Spleen (tissue), 11 donors: ENCODE measurements around the gene SLC43A1. TPM values are rescaled to one million over a fixed set of nuclear protein-coding genes. Genes with fewer than 3 reads are reported as not detected.

Source experiments
- DNase-seq: peaks from one replicate; pipeline ENCODE4 v3.0.0-alpha.2; 2020
- H3K27ac ChIP-seq, 8 donors: fragments of 200-600 bp; sonication (generic) in 7 of 8; 1 replicate in 4 of 8; 2 replicates in 4 of 8; pipeline versions ENCODE4 v1.5.0 to v1.8.0; 2016 to 2021; ENCODE audit warnings: inconsistent platforms in 4 of 8, mild to moderate bottlenecking in 4 of 8, moderate library complexity in 1 of 8
- H3K27me3 ChIP-seq, 7 donors: fragments of 200-600 bp; sonication (generic) in 6 of 7; replicated peaks in 1 of 7; 1 replicate in 4 of 7; 2 replicates in 3 of 7; pipeline versions ENCODE4 v1.5.0 to v1.8.0; 2016 to 2021; ENCODE audit warnings: inconsistent platforms in 3 of 7, mild to moderate bottlenecking in 1 of 7
- H3K36me3 ChIP-seq, 6 donors: fragments of 200-600 bp; sonication (generic) in 5 of 6; 1 replicate in 4 of 6; 2 replicates in 2 of 6; pipeline versions ENCODE4 v1.5.0 to v1.8.0; 2016 to 2021; ENCODE audit warnings: inconsistent platforms in 2 of 6
- H3K4me1 ChIP-seq, 6 donors: fragments of 200-600 bp; sonication (generic) in 5 of 6; 1 replicate in 3 of 6; 2 replicates in 3 of 6; pipeline versions ENCODE4 v1.5.0 to v1.8.0; 2016 to 2021; ENCODE audit warnings: inconsistent platforms in 3 of 6
- H3K4me3 ChIP-seq, 8 donors: fragments of 200-600 bp; sonication (generic) in 7 of 8; 1 replicate in 4 of 8; 2 replicates in 4 of 8; pipeline versions ENCODE4 v1.5.0 to v1.8.0; 2016 to 2021; ENCODE audit warnings: inconsistent platforms in 4 of 8, mild to moderate bottlenecking in 4 of 8, moderate library complexity in 2 of 8
- H3K9me3 ChIP-seq, 8 donors: fragments of 200-600 bp; sonication (generic) in 7 of 8; 1 replicate in 4 of 8; 2 replicates in 4 of 8; pipeline versions ENCODE4 v1.5.0 to v1.8.0; 2016 to 2021; ENCODE audit warnings: inconsistent platforms in 4 of 8
- POLR2A ChIP-seq, 3 donors: fragments of 450-650 bp; IDR thresholded peaks; one replicate each; pipeline ENCODE4 v1.5.1; 2017; ENCODE audit warnings: antibody characterized with exemption in 3 of 3, mild to moderate bottlenecking in 1 of 3
- POLR2AphosphoS5 ChIP-seq, 3 donors: sonication (generic); formaldehyde crosslinking; IDR thresholded peaks; one replicate each; pipeline ENCODE4 v1.5.1; 2017; ENCODE audit warnings: antibody characterized with exemption in 3 of 3
- WGBS, 5 donors: extraction: QIAGEN DNeasy Blood & Tissue Kit in 3 of 5; methylation state at CpG; one replicate each; pipeline versions ENCODE4 v1.1.5 to v1.1.7; 2013 to 2018; 5-methylcytosine and 5-hydroxymethylcytosine counted together
- intact Hi-C: fragments of 100-400 bp; cut with DNase I; formaldehyde crosslinking; loops from one replicate; pipeline ENCODE4 v1.15.0; 2023; ENCODE audit warnings: low total_unique reads
- polyA plus RNA-seq, 3 donors: library from polyadenylated mRNA; stranded (reverse); fragments of 200-250 nt; gene quantifications; one replicate each; pipeline ENCODE4 v1.2.1, GENCODE V29; 2013
- total RNA-seq, 7 donors: library from RNA; depleted of rRNA in 3 of 7; stranded (reverse); fragments of >200 nt in 3 of 7; fragmentation: NEBNext Ultra II Directional in 4 of 7; extraction: Animal tissue kit (Norgen Biotek cat#: 25700) in 4 of 7; gene quantifications; one replicate each; pipeline versions ENCODE4 v1.1.0 to v1.2.1, GENCODE V29; 2016 to 2021
- TF ChIP-seq, protein P1 (sequence below), 11 experiments: fragments of 200-600 bp in 7 of 11; fragments of 450-650 bp in 4 of 11; sonication (generic) in 4 of 11; IDR thresholded peaks in 8 of 11; conservative IDR thresholded peaks in 3 of 11; 1 replicate in 7 of 11; 2 replicates in 4 of 11; pipeline versions ENCODE4 v1.4.0 to v1.8.0; 2016 to 2021; ENCODE audit warnings: antibody characterized with exemption in 11 of 11, inconsistent platforms in 4 of 11, mild to moderate bottlenecking in 1 of 11
- donor health status: healthy with polysubstance abuse.
- donor health status: DM: no; HTN: no; CAD: no; lungs with moderate emphysema.
- donor health status: DM: no; HTN: no; CAD: no.
- donor health status: Bipolar disorder and iron deficiency.
- donor health status: healthy.
- donor health status: DM: no; HTN: no; CAD: no.
- donor health status: DM: yes; HTN: yes; CAD: no.

Gene SLC43A1
- total and polyA plus RNA-seq, 10 donors: 6.2 to 16.1 (median 10.8) TPM

DNA sequence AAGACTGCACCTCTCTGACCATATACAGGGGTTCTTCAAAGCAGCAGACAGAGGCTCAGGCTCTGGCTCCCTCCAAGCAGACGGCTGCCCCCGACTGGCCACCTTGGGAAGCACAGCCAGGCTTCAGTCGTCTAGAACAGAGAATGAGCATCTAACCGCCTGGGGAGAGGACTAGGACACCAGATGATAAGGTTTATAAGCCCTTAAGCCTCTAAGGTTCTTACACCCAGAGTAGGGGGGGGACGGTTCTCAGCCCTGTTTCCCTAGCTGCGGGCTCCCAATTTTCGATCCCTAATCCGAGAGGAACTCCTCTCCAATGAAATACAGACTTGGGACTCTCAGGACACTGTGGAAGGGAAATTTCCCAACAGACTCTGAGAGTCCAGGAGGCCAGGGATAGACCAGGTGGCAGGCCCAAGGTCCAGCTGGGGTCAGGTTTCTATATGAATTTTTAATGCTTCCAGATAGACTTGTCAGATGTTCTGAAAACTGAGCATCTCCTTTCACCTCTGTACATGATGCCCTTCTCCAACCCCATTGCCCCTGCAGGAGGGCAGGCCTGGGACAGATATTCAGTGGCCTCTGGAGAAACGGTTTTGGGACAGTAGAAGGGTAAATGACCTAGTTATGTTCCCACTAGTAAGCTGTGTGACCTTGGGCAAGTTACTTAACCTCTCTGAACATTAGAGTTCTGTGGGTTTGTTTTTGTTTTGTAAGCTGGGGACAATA is 34.9 kb downstream of the SLC43A1 start:
- intact Hi-C loops: no loop called here
- Histone ChIP-seq H3K4me3 (no peak overlapping the region), H3K27ac (no peak overlapping the region), H3K36me3 (peaks cover 0 to 16% (median 15%) of the 10 kb centered on the region in 6 donors), H3K4me1 (peaks cover 12 to 63% (median 54%) of the 10 kb centered on the region in 6 donors), H3K9me3 (no peaks in the 10 kb centered on the region), H3K27me3 (peaks cover 0 to 61% (median 29%) of the 10 kb centered on the region in 7 donors)
- no peak for TF ChIP-seq POLR2A (IDR thresholded peaks at IDR 0.05)
- TF ChIP-seq, protein P1, sequence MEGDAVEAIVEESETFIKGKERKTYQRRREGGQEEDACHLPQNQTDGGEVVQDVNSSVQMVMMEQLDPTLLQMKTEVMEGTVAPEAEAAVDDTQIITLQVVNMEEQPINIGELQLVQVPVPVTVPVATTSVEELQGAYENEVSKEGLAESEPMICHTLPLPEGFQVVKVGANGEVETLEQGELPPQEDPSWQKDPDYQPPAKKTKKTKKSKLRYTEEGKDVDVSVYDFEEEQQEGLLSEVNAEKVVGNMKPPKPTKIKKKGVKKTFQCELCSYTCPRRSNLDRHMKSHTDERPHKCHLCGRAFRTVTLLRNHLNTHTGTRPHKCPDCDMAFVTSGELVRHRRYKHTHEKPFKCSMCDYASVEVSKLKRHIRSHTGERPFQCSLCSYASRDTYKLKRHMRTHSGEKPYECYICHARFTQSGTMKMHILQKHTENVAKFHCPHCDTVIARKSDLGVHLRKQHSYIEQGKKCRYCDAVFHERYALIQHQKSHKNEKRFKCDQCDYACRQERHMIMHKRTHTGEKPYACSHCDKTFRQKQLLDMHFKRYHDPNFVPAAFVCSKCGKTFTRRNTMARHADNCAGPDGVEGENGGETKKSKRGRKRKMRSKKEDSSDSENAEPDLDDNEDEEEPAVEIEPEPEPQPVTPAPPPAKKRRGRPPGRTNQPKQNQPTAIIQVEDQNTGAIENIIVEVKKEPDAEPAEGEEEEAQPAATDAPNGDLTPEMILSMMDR (IDR thresholded peaks at IDR 0.05 in 8 of 11, conservative IDR thresholded peaks at IDR 0.05 in 3 of 11): peak in 10 of 11 experiments; percentile 25 to 81 (median 63)
- DNase-seq: peak; percentile 85
- WGBS, 5 donors: 36 to 56% (median 41%) methylated on average over 7 to 9 of the region's 9 CpGs

DNA sequence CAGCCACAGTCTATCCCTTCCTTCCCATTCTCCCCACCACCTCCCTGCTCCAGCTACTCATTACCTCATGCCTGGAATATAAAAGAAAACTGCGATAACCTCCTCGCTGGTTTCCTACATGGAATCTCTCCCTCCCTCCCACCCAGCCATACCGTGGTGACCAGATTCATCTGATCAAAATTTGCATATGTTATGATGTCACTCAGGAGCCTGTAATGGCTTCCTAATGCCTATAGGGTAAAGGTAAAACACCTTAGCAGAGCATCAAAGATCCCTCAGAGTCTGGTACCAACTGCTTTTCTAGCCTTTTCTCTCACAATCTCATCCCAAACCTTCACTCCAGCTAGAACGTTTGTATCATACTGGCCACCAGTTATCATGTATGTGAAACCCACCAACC is 35.6 kb downstream of the SLC43A1 start:
- Histone ChIP-seq H3K4me1 (peaks cover 14 to 63% (median 56%) of the 10 kb centered on the region in 6 donors), H3K27me3 (peaks cover 0 to 66% (median 29%) of the 10 kb centered on the region in 7 donors), H3K9me3 (no peaks in the 10 kb centered on the region), H3K27ac (no peak overlapping the region), H3K36me3 (peaks cover 0 to 10% (median 8%) of the 10 kb centered on the region in 6 donors), H3K4me3 (no peak overlapping the region)
- no peak for TF ChIP-seq POLR2AphosphoS5 (IDR thresholded peaks at IDR 0.05)
- TF ChIP-seq, protein P1 (IDR thresholded peaks at IDR 0.05 in 8 of 11, conservative IDR thresholded peaks at IDR 0.05 in 3 of 11): no peak
- no peak for TF ChIP-seq POLR2A (IDR thresholded peaks at IDR 0.05)
- intact Hi-C loops: no loop called here
- 42 to 57% (median 50%) methylated on average over 4 of the region's 4 CpGs for WGBS, 5 donors
- DNase-seq: no peak

DNA sequence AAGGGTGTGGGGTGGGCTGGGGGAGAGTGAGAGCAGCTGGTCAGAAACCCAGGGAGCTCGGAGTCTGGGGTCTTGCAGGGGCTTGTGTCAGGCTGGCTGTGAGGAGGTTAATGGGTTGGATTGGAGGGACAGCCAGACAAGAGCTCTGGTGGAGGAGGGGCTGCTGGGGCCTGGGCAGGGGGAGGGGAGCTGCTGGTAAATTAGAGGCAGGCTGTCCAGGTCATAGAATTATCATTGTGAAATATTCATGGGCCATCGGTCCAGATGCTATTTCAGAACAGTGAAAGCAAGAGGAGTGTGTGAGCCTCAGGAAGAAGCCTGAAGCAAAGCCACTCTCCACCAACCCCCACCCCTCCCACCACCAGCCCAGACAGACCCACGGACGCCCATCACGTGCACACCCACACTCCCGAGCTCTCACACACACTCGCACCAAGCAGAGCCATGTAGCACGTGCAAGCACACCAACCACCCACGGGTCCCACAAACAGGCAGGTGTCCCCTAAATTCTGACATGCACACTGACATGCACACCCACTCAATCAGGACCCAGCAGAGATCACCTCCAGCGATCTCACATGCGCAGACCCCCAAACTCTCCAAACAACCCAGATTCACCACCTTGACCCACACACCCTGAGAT is 36.4 kb downstream of the SLC43A1 start:
- H3K4me3 ChIP-seq: no peak overlapping the region
- WGBS, 5 donors: 44 to 73% (median 62%) methylated on average over 4 to 11 of the region's 11 CpGs
- peaks cover 0 to 66% (median 29%) of the 10 kb centered on the region in 7 donors for H3K27me3 ChIP-seq
- peaks cover 14 to 63% (median 55%) of the 10 kb centered on the region in 6 donors for H3K4me1 ChIP-seq
- no peak for DNase-seq
- H3K27ac ChIP-seq: no peak overlapping the region
- TF ChIP-seq POLR2AphosphoS5 (IDR thresholded peaks at IDR 0.05) (no peak), POLR2A (IDR thresholded peaks at IDR 0.05) (no peak)
- TF ChIP-seq, protein P1 (IDR thresholded peaks at IDR 0.05 in 8 of 11, conservative IDR thresholded peaks at IDR 0.05 in 3 of 11): no peak
- intact Hi-C loops: no loop called here
- no peaks in the 10 kb centered on the region for H3K9me3 ChIP-seq
- H3K36me3 ChIP-seq: peaks cover 0 to 2% (median under 1%) of the 10 kb centered on the region in 6 donors
